Fibroblast of the aortic adventitia (primary cell): ENCODE data around the gene LRMDA. TPM values are rescaled to one million over a fixed set of nuclear protein-coding genes. Genes with fewer than 3 reads are reported as not detected.

Experiments used
- DNase-seq: peaks from one replicate; pipeline ENCODE4 v3.0.0-alpha.2; 2010; ENCODE audit warnings: low read depth
- H3K4me3 ChIP-seq: 2 replicates; pipeline ENCODE4 v1.5.1; 2011; ENCODE audit warnings: low read depth, mild to moderate bottlenecking, control low read depth, low read length, moderate library complexity
- CTCF ChIP-seq: IDR thresholded peaks from 2 replicates; pipeline ENCODE4 v1.5.1; 2011; ENCODE audit warnings: mild to moderate bottlenecking, low read length, control low read depth, inconsistent platforms; ENCODE audit not compliant: insufficient read depth
- total RNA-seq: library from RNA; depleted of rRNA; stranded (reverse); fragments of >200 nt; gene quantifications from 2 replicates; pipeline ENCODE4 v1.2.3, GENCODE V29; 2012; ENCODE audit warnings: low replicate concordance

The LRMDA gene
- total RNA-seq, 1 donor: 6.3 TPM

GRCh38 chr10:75803816-75804552 is 372.6 kb downstream of the LRMDA start:
- TF ChIP-seq CTCF: no peak
- H3K4me3 ChIP-seq: no peak overlapping the region
- no peak for DNase-seq

GRCh38 chr10:75806186-75806585 is 374.8 kb downstream of the LRMDA start:
- no peak for TF ChIP-seq CTCF
- H3K4me3 ChIP-seq: no peak overlapping the region
- no peak for DNase-seq

GRCh38 chr10:75807456-75807855 is 376.0 kb downstream of the LRMDA start:
- H3K4me3 ChIP-seq: no peak overlapping the region
- no peak for DNase-seq
- no peak for TF ChIP-seq CTCF

DNA sequence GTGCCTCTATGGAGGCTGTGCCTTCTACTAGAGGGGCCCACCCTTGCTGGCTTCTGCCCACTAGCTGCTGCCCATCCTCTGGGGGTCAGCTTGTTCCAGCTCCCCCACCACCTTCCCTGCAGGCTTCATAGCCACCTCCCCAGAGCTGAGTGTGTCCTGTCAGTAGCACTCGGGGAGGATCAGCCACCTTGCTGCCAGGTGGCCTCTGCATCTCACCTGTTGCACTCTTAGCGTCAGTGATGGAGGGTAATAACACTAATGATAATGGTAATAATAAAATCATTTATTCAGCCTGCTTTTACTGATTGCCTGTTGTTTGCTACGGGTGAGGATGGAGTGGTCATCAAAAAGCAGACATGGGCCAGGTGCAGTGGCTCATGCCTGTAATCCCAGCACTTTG is 377.6 kb downstream of the LRMDA start:
- TF ChIP-seq CTCF: no peak
- no peak for DNase-seq
- H3K4me3 ChIP-seq: no peak overlapping the region

- DNase-seq: no peak
- H3K4me3 ChIP-seq: no peak overlapping the region
- TF ChIP-seq CTCF: no peak
These were observed 382.6 kb downstream of the LRMDA start for GRCh38 chr10:75814014-75814413.

- no peak overlapping the region for H3K4me3 ChIP-seq
- DNase-seq: no peak
- TF ChIP-seq CTCF: no peak
These were observed 383.6 kb downstream of the LRMDA start for GRCh38 chr10:75815066-75815465.

GRCh38 chr10:75817198-75817597 is 385.8 kb downstream of the LRMDA start:
- H3K4me3 ChIP-seq: no peak overlapping the region
- no peak for DNase-seq
- no peak for TF ChIP-seq CTCF
